Eye (tissue), 1 donor: ENCODE results near the gene ASTN2.

ENCODE experiments used
- DNase-seq: peaks from one replicate; pipeline ENCODE4 v3.0.0-alpha.2; 2015

ASTN2 gene

DNA sequence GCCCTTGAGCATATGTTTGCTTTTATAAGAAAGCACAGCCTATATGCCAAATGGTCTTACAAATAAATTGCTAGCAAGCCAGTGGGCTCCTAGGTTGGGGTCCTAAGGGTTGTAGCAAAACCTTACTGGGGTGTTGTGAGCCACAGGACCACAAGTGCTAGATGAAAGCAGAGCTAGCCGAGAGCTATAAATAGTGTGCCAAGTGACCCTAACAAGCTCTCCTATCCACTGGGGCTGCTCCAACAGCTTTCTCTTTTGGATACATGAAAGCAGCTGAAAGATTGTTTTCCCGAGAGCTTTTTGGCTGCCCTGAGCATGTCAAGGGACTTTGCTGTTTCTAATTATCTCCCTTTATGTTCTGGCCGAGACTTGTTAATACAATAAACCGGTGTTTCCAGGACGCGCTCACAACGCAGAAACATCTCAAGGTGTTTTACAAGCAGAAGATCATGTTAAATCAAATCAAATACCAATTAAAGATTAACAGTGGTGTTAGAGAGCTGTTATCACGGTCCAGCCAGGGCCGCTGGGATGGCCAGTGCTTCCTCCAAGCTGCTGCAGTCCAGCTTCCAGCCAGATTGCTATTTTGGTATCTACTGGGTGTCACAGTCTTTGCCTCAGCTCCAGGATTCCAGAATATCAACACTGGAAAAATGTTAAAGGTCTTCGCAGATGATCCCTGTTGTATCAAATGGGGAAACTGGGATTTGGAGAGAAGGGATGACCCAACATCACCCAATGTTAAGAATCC, 351.0 kb downstream of the ASTN2 start:
- no peak for DNase-seq

GRCh38 chr9:117060963-117061362, 353.9 kb downstream of the ASTN2 start:
- DNase-seq = no peak

GRCh38 chr9:117050007-117050406, 364.9 kb downstream of the ASTN2 start:
- no peak for DNase-seq

DNA sequence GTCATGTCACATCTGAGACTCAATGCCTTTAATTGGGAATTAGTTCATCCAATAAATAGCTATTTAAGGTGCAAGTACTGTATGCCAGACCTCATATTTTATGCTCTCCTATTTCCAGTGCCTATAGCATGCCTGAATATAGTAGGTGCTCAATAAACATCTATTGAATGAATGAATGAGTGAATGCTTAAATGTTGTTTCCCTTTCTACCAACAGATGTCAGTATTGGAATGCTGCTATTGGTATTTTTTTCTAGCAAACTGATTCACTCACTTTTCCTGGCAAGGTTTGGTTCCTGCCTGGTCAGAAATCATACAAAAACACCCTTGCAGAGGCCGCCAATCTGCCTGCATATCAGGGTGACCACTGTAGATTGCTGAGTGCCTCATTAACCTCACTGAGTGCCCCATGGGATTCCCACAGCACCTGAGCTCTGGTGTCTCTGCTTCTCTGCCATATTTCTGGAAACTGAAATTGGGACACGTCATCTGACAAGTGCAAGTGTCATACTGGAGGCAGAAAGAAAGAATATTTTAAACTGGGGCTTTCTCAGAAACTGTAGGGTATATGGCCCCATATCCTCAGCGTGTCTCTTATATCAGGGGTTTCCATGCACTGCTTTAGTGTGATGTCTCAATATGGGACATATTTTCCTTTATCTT, 368.1 kb downstream of the ASTN2 start:
- DNase-seq = peak; percentile 23

- peak; percentile 17 for DNase-seq
Observed at GRCh38 chr9:117044241-117044640, 370.6 kb downstream of the ASTN2 start.

DNA sequence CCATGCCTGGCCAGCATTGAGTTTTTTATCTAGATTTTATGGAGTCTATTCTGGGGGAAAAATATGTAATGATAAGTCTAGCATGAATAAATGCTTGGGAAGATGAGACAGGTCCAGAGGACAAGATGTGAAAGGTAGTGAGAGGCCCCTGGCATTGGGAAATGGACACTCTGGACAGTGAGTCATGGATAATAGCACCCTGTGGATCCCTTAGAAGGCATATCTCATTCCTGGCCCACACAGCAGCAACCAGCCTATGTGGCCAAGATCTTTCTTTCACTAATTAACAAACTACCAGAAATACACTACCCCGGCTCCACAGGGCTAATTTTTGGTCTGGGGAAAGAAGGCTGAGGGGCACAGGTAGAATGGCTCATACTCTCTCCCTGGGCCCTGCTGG, 371.7 kb downstream of the ASTN2 start:
- DNase-seq = no peak

GRCh38 chr9:117035546-117035945, 379.3 kb downstream of the ASTN2 start:
- no peak for DNase-seq

DNA sequence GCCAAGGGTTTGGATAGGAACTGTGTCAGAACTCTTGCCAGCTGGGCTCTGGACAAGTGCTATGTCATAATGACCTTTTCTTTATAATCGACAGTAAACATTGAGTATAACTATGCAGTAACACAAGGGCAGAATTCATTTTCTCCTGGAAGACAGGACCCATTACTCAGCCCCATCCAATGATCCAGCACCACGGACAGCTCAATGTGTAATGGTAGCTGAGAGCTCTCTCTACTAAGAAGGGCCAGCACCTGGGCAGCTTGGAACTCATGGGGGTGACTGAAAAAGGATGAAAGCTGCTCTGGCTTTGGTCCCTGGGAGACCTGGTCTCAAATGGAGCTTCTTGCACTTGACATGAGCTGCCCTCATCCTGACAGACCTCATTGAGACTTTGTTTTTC, 380.0 kb downstream of the ASTN2 start:
- DNase-seq = peak; percentile 41

DNA sequence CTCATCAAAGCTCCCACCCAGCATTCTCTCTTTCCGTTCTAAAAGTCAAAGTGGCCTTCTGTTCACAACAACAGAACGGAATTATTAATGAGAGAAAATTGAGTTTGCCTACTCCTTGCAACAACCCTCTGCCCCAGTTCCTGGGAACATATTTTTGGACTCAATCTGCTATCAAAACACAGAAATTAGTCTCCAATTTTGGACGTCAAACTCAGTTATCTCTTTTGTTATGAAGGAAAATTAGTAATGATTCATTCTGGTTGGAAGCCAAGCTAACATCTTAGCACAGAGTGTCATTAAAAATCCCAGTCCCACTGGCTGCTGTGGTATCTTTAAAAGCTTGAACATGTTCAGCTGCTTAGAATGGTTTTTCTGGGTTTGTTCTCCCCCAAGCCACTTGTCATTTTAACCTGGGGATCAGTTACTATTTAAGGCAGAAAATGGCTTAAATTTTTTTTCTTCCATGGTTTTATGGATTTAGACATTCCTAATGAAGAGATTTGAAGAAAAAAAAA, 384.5 kb downstream of the ASTN2 start:
- no peak for DNase-seq

- no peak for DNase-seq
Observed at GRCh38 chr9:117029341-117029740, 385.5 kb downstream of the ASTN2 start.

DNA sequence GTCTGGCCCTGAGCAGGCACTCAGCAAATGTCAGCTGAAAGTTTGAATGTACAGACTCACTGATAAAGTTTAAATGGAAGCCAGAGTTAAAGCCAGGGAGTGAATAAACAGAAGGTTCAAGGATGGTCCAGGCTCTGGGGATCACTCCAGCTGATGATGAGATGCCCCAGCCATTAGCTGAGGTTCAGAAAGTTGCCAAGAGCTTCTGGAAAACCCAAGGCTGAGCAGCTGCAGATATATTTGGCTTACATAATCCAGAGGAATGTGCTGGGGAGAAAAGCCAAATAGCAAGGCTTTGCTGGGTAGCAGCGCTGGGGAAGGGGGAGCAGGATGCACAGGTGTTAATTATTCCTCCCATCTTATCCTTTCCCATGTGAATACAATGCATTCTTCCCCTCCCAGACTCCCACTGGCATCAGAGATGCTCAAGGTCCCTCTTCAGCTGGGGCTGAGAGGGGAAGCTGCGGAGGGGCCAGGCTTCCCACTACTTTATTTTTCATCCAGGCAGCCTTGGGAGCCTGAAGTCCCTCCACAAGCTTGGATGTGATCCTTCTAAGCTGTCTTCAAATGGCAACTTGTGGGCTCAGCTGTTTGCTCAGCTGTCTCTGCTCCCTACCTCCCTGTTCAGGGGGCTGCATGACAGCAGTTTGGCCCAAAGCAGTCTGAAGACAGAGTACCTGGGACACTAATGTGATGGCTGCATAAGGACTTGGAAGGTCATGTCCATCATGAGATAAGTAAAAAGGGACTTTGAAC, 386.6 kb downstream of the ASTN2 start:
- peak; percentile 6 for DNase-seq

- no peak for DNase-seq
Observed at GRCh38 chr9:117021906-117022305, 393.0 kb downstream of the ASTN2 start.

DNA sequence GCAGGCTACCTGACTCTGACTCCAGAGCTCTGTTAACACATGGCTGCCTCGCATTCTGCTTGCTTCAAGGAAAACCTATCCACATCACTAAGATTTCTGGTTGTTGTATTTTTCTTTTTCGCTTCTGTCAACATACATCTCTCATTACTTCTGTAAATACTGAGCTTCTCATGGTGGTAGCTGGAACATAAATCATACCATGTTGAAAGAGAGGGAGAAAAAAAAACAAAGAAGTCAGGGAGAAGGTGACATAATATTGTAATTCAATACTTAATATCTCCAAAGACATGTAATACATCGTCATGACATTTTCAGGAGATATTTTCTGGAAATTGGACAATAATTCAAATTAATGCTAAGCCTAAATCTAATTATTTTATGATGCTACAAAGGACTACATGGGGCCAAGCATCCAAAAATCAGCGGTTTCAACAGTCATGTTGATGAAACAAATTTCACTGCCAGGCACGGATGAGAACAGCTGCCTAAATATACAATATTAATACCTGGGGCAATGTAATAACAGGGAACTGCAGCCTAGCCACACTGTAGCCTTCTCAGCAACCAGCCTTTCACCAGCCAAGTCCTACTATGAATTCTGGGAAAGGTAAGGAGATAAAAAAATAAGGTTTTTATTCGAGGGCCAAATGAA, 395.8 kb downstream of the ASTN2 start:
- no peak for DNase-seq

DNA sequence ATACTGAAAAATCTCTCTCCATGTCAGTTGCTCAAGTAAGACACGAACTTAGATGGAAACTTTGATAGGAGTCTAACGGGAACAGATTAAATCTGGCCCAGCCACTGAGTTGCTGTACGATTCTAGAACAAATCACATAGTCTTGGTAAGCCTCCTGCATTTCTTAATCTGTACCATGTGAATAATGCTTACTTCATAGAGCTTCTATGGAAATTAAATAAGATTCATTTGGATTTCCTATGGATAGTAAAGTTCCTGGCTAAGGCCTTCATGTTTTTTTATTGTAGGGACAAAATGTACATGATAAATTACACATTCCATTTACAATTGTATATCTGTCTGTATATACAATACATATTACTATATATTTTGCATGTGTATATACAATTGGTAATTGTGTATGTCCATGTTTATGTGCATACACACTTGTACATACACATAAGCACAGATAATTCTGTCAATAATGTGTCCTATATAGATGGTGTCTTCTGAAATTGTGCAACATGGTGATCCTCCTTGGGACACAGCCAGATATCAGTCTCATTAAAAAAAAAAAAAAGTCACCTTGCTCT, 397.4 kb downstream of the ASTN2 start:
- DNase-seq = no peak

DNA sequence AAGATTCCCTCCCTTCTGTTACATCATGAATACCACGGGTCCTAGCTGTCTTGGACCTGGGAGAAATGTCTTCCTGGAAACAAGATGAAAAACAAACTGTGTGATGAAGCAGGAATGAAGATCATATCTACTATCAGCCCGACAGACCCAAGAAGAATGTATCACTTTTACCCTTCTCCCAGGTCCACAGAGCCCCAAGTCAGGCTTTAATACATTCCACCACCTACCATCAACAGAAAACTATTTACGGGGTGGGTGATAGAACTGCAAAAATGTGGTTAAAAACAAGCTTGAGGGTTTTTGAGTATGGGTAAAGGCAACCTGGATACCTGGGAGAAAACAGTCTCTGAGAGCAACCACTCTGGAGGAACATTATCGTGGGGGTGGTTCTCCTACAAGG, 400.8 kb downstream of the ASTN2 start:
- no peak for DNase-seq

GRCh38 chr9:117013440-117013995, 401.3 kb downstream of the ASTN2 start:
- no peak for DNase-seq

- no peak for DNase-seq
Observed at GRCh38 chr9:117010061-117010460, 404.8 kb downstream of the ASTN2 start.

- DNase-seq = no peak
Observed at GRCh38 chr9:117008876-117009275, 406.0 kb downstream of the ASTN2 start.

- DNase-seq = no peak
Observed at GRCh38 chr9:117008461-117008860, 406.4 kb downstream of the ASTN2 start.

GRCh38 chr9:117002686-117003085, 412.2 kb downstream of the ASTN2 start:
- DNase-seq = no peak

DNA sequence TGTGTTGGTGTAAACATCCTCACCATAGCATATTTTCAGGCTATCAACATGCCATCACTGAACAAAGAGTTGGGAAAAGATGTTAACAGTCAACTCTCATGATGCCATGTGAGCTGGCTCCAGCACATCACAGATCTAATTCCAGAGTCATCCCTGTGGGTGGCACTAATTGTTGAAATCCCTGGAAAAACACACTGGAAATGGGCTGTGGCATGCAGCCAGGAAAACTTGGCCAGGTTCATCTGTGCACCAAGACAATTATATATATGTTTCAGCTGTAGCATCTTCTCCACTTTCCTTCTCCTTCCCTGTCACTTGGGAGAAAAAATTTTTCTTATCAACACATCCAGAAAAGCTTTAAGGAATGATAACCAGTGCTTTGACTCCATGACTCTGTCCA, 414.0 kb downstream of the ASTN2 start:
- DNase-seq = no peak

DNA sequence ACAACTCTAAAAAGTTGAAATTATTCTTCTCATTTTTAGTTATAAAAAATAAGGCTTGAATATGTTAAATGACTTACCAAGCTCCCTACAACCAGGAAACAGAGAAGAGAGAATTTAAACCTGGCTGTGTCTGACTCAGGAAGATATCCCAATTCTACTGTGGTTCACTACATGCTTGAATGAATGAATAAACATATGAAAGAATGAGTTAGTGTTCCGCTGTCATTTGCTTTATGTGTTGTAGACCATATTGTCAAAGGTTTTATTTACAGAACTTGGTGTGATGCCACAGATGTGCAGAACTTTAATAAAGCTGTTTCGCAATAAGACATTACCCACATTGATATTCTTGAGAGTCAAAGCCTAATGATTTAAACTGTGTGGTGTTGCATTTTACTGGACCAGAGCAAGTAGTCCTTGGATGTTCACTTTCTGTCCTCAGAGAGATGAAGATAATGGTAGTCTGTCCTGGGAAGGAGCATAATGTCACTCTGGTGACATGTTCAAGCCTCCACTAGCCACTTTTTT, 414.6 kb downstream of the ASTN2 start:
- no peak for DNase-seq
